Sigmoid colon (tissue), 7 donors: Measurements from ENCODE around the gene PREB. TPM values are rescaled to one million over a fixed set of nuclear protein-coding genes. Genes with fewer than 3 reads are reported as not detected.

Experiments
- DNase-seq: peaks from one replicate; pipeline ENCODE4 v3.0.0-alpha.2; 2019
- H3K27ac ChIP-seq, 4 donors: fragments of 200-600 bp; sonication (generic); one replicate each; pipeline ENCODE4 v1.5.1; 2016 to 2019; ENCODE audit warnings: mild to moderate bottlenecking in 1 of 4
- H3K27me3 ChIP-seq, 3 donors: fragments of 200-600 bp; sonication (generic); one replicate each; pipeline ENCODE4 v1.5.1; 2019; ENCODE audit warnings: mild to moderate bottlenecking in 1 of 3
- H3K36me3 ChIP-seq, 4 donors: fragments of 200-600 bp; sonication (generic); one replicate each; pipeline ENCODE4 v1.5.1; 2016 to 2019
- H3K4me1 ChIP-seq, 4 donors: fragments of 200-600 bp; sonication (generic); one replicate each; pipeline ENCODE4 v1.5.1; 2017 to 2019
- H3K4me3 ChIP-seq, 4 donors: fragments of 200-600 bp; sonication (generic); one replicate each; pipeline ENCODE4 v1.5.1; 2017 to 2019; ENCODE audit warnings: mild to moderate bottlenecking in 2 of 4, moderate library complexity in 1 of 4
- H3K9me3 ChIP-seq, 4 donors: fragments of 200-600 bp in 3 of 4; sonication (generic) in 3 of 4; one replicate each; pipeline versions ENCODE4 v1.5.1 to v1.6.1; 2013 to 2019
- EP300 ChIP-seq, 4 donors: sonication (generic); formaldehyde crosslinking; IDR thresholded peaks; one replicate each; pipeline ENCODE4 v1.6.1; 2017; ENCODE audit warnings: antibody characterized with exemption in 4 of 4
- POLR2A ChIP-seq, 2 donors: fragments of 450-650 bp; IDR thresholded peaks; one replicate each; pipeline ENCODE4 v1.6.1; 2016; ENCODE audit warnings: antibody characterized with exemption in 2 of 2, mild to moderate bottlenecking in 2 of 2, moderate library complexity in 2 of 2
- POLR2AphosphoS5 ChIP-seq, 4 donors: sonication (generic); formaldehyde crosslinking; IDR thresholded peaks; one replicate each; pipeline ENCODE4 v1.6.1; 2017; ENCODE audit warnings: antibody characterized with exemption in 4 of 4
- WGBS, 2 donors: extraction: QIAGEN DNeasy Blood & Tissue Kit; methylation state at CpG; one replicate each; pipeline ENCODE4 v1.1.7; 2013; 5-methylcytosine and 5-hydroxymethylcytosine counted together
- intact Hi-C: fragments of 100-400 bp; cut with DNase I; formaldehyde crosslinking; loops from one replicate; pipeline ENCODE4 v1.15.1; 2023
- polyA plus RNA-seq, 3 donors: library from polyadenylated mRNA; stranded (reverse); fragments of 200-250 nt; gene quantifications; one replicate each; pipeline ENCODE4 v1.2.3, GENCODE V29; 2013
- total RNA-seq, 4 donors: library from RNA; depleted of rRNA; stranded (reverse); fragments of >200 nt; gene quantifications; one replicate each; pipeline ENCODE4 v1.1.0, GENCODE V29; 2016
- TF ChIP-seq, protein P1 (sequence below), 4 experiments: fragments of 450-650 bp in 3 of 4; fragments of 200-600 bp in 1 of 4; IDR thresholded peaks; one replicate each; pipeline ENCODE4 v1.5.1; 2016 to 2019; ENCODE audit warnings: antibody characterized with exemption in 4 of 4, mild to moderate bottlenecking in 3 of 4, moderate library complexity in 2 of 4
- donor health status: healthy with polysubstance abuse.
- donor health status: Bipolar disorder and iron deficiency.
- donor health status: healthy.

PREB gene
- total and polyA plus RNA-seq, 7 donors, result 28.2 to 58.5 (median 49.3) TPM

- DNase-seq, result no peak
- TF ChIP-seq POLR2AphosphoS5 (IDR thresholded peaks at IDR 0.05) (peak in 1 of 4 donors; percentile 17), EP300 (IDR thresholded peaks at IDR 0.05) (no peak)
- Histone ChIP-seq H3K36me3 (peaks cover 9 to 28% (median 15%) of the 10 kb centered on the region in 4 donors), H3K27me3 (no peaks in the 10 kb centered on the region), H3K4me1 (peaks cover 0 to 84% (median 70%) of the 10 kb centered on the region in 4 donors), H3K4me3 (peak overlapping the region in 1 of 4 donors; percentile 91), H3K27ac (peak overlapping the region in 3 of 4 donors; percentile 94 to 98 (median 97)), H3K9me3 (no peaks in the 10 kb centered on the region)
- intact Hi-C loops, result loop anchor here (2.0 kb wide), 1 partner anchor 113 kb away; the partner anchor contains the start of gene MAPRE3
- WGBS, 2 donors, result 91% methylated on average over 20 of the region's 20 CpGs
Observed at GRCh38 chr2:27083410-27084296, 50.8 kb downstream of the PREB start.

GRCh38 chr2:27082773-27083409 is 51.5 kb downstream of the PREB start:
- intact Hi-C loops, result no loop called here
- no peak for DNase-seq
- no peaks in the 10 kb centered on the region for H3K9me3 ChIP-seq
- WGBS, 2 donors, result 89 to 92% methylated on average over 27 of the region's 27 CpGs
- peak overlapping the region in 3 of 4 donors; percentile 94 to 98 (median 97) for H3K27ac ChIP-seq
- TF ChIP-seq, protein P1, sequence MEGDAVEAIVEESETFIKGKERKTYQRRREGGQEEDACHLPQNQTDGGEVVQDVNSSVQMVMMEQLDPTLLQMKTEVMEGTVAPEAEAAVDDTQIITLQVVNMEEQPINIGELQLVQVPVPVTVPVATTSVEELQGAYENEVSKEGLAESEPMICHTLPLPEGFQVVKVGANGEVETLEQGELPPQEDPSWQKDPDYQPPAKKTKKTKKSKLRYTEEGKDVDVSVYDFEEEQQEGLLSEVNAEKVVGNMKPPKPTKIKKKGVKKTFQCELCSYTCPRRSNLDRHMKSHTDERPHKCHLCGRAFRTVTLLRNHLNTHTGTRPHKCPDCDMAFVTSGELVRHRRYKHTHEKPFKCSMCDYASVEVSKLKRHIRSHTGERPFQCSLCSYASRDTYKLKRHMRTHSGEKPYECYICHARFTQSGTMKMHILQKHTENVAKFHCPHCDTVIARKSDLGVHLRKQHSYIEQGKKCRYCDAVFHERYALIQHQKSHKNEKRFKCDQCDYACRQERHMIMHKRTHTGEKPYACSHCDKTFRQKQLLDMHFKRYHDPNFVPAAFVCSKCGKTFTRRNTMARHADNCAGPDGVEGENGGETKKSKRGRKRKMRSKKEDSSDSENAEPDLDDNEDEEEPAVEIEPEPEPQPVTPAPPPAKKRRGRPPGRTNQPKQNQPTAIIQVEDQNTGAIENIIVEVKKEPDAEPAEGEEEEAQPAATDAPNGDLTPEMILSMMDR (IDR thresholded peaks at IDR 0.05), result no peak
- TF ChIP-seq EP300 (IDR thresholded peaks at IDR 0.05) (no peak), POLR2A (IDR thresholded peaks at IDR 0.05) (no peak), POLR2AphosphoS5 (IDR thresholded peaks at IDR 0.05) (no peak)
- peaks cover 9 to 28% (median 15%) of the 10 kb centered on the region in 4 donors for H3K36me3 ChIP-seq
- no peaks in the 10 kb centered on the region for H3K27me3 ChIP-seq
- H3K4me3 ChIP-seq, result peak overlapping the region in 1 of 4 donors; percentile 91
- H3K4me1 ChIP-seq, result peaks cover 0 to 88% (median 74%) of the 10 kb centered on the region in 4 donors

DNA sequence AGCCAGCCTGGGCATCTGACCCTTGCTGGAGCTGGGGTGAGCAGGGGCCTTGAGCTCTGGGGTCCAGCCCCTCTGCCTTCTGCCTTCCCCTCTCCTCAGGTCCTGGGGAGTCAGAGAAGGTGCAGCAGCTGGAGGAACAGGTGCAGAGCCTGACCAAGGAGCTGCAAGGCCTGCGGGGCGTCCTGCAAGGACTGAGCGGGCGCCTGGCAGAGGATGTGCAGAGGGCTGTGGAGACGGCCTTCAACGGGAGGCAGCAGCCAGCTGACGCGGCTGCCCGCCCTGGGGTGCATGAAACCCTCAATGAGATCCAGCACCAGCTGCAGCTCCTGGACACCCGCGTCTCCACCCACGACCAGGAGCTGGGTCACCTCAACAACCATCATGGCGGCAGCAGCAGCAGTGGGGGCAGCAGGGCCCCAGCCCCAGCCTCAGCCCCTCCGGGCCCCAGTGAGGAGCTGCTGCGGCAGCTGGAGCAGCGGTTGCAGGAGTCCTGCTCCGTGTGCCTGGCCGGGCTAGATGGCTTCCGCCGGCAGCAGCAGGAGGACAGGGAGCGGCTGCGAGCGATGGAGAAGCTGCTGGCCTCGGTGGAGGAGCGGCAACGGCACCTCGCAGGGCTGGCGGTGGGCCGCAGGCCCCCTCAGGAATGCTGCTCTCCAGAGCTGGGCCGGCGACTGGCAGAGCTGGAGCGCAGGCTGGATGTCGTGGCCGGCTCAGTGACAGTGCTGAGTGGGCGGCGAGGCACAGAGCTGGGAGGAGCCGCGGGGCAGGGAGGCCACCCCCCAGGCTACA is 52.3 kb downstream of the PREB start:
- H3K9me3 ChIP-seq, result no peaks in the 10 kb centered on the region
- DNase-seq, result no peak
- H3K27me3 ChIP-seq, result no peaks in the 10 kb centered on the region
- peak overlapping the region; percentile 94 to 98 (median 97) for H3K27ac ChIP-seq
- peak overlapping the region in 2 of 4 donors; percentile 75 to 91 for H3K4me3 ChIP-seq
- H3K36me3 ChIP-seq, result peaks cover 9 to 28% (median 15%) of the 10 kb centered on the region in 4 donors
- intact Hi-C loops, result no loop called here
- H3K4me1 ChIP-seq, result peaks cover 0 to 89% (median 75%) of the 10 kb centered on the region in 4 donors
- no peak for TF ChIP-seq EP300 (IDR thresholded peaks at IDR 0.05)
- TF ChIP-seq POLR2A (IDR thresholded peaks at IDR 0.05), result no peak
- TF ChIP-seq, protein P1 (IDR thresholded peaks at IDR 0.05), result no peak
- peak in 1 of 4 donors; percentile 4 for TF ChIP-seq POLR2AphosphoS5 (IDR thresholded peaks at IDR 0.05)
- WGBS, 2 donors, result 92 to 94% methylated on average over 38 of the region's 38 CpGs

Other genes starting within 250 kb of the PREB start
- gene MAPRE3, start 164.0 kb downstream of the PREB start, total RNA-seq, result 10 to 100 TPM in 1 of 4 donors, 1 to 10 TPM in 3; 5.1 to 27.4 (median 8.9) TPM
- 10 to 100 TPM; 15.6 to 73.3 (median 32.1) TPM for gene MAPRE3, start 164.0 kb downstream of the PREB start, polyA plus RNA-seq
- 10 to 100 TPM; 26.4 to 39.4 (median 35.0) TPM for gene TMEM214, start 101.7 kb downstream of the PREB start, total RNA-seq
- 10 to 100 TPM; 16.0 to 65.7 (median 16.2) TPM for gene TMEM214, start 101.7 kb downstream of the PREB start, polyA plus RNA-seq
- gene AGBL5, start 83.0 kb downstream of the PREB start, total RNA-seq, result 10 to 100 TPM; 16.8 to 23.3 (median 18.1) TPM
- gene AGBL5, start 83.0 kb downstream of the PREB start, polyA plus RNA-seq, result 10 to 100 TPM; 12.4 to 16.2 (median 13.4) TPM
- gene OST4, start 63.0 kb downstream of the PREB start, total RNA-seq, result 100 to 1,000 TPM; 244 to 428 (median 382) TPM
- 100 to 1,000 TPM; 366 to 688 (median 635) TPM for gene OST4, start 63.0 kb downstream of the PREB start, polyA plus RNA-seq
- gene EMILIN1, start 56.0 kb downstream of the PREB start, total RNA-seq, result 100 to 1,000 TPM; 156 to 350 (median 279) TPM
- 10 to 100 TPM in 1 of 3 donors, 1 to 10 TPM in 2; 4.8 to 50.9 (median 5.3) TPM for gene EMILIN1, start 56.0 kb downstream of the PREB start, polyA plus RNA-seq
- gene KHK, start 47.9 kb downstream of the PREB start, total RNA-seq, result 1 to 10 TPM; 1.6 to 5.3 (median 3.8) TPM
- 10 to 100 TPM in 1 of 3 donors, 1 to 10 TPM in 2; 2.4 to 12.7 (median 6.7) TPM for gene KHK, start 47.9 kb downstream of the PREB start, polyA plus RNA-seq
- 1 to 10 TPM in 2 of 4 donors, under 1 TPM in 2; 0.68 to 1.4 (median 0.97) TPM for gene CGREF1, start 15.5 kb downstream of the PREB start, total RNA-seq
- 1 to 10 TPM in 1 of 3 donors, not detected in 2; 2.6 TPM for gene CGREF1, start 15.5 kb downstream of the PREB start, polyA plus RNA-seq
- gene ABHD1, start 10.8 kb downstream of the PREB start, total RNA-seq, result not detected
- gene ABHD1, start 10.8 kb downstream of the PREB start, polyA plus RNA-seq, result under 1 TPM in 1 of 3 donors, not detected in 2; 0.15 TPM
- not detected for gene PRR30, start 4.8 kb upstream of the PREB start, total RNA-seq
- not detected for gene PRR30, start 4.8 kb upstream of the PREB start, polyA plus RNA-seq
- gene TCF23, start 14.4 kb upstream of the PREB start, total RNA-seq, result not detected
- gene TCF23, start 14.4 kb upstream of the PREB start, polyA plus RNA-seq, result under 1 TPM in 1 of 3 donors, not detected in 2; 0.03 TPM
- 100 to 1,000 TPM; 128 to 226 (median 159) TPM for gene ATRAID, start 77.4 kb upstream of the PREB start, total RNA-seq
- 10 to 100 TPM; 58.5 to 99.7 (median 73.9) TPM for gene ATRAID, start 77.4 kb upstream of the PREB start, polyA plus RNA-seq
- gene SLC5A6, start 77.6 kb upstream of the PREB start, total RNA-seq, result 10 to 100 TPM in 3 of 4 donors, 1 to 10 TPM in 1; 7.2 to 15.5 (median 12.9) TPM
- gene SLC5A6, start 77.6 kb upstream of the PREB start, polyA plus RNA-seq, result 10 to 100 TPM in 1 of 3 donors, 1 to 10 TPM in 2; 2.4 to 26.7 (median 3.5) TPM
- gene CAD, start 82.7 kb upstream of the PREB start, total RNA-seq, result 10 to 100 TPM in 3 of 4 donors, 1 to 10 TPM in 1; 9.1 to 25.2 (median 17.1) TPM
- gene CAD, start 82.7 kb upstream of the PREB start, polyA plus RNA-seq, result 10 to 100 TPM in 1 of 3 donors, 1 to 10 TPM in 2; 1.8 to 27.4 (median 3.0) TPM
- 1 to 10 TPM in 1 of 4 donors, under 1 TPM in 2, not detected in 1; 0.28 to 1.1 (median 0.68) TPM for gene SLC30A3, start 128.4 kb upstream of the PREB start, total RNA-seq
- under 1 TPM in 2 of 3 donors, not detected in 1; 0.10 to 0.60 TPM for gene SLC30A3, start 128.4 kb upstream of the PREB start, polyA plus RNA-seq
- gene DNAJC5G, start 140.8 kb upstream of the PREB start, total RNA-seq, result 1 to 10 TPM in 1 of 4 donors, under 1 TPM in 1, not detected in 2; 0.71 to 1.7 TPM
- gene DNAJC5G, start 140.8 kb upstream of the PREB start, polyA plus RNA-seq, result not detected
- gene TRIM54, start 147.8 kb upstream of the PREB start, total RNA-seq, result under 1 TPM in 1 of 4 donors, not detected in 3; 0.41 TPM
- under 1 TPM in 2 of 3 donors, not detected in 1; 0.16 to 0.46 TPM for gene TRIM54, start 147.8 kb upstream of the PREB start, polyA plus RNA-seq
- gene UCN, start 173.8 kb upstream of the PREB start, total RNA-seq, result 1 to 10 TPM in 3 of 4 donors, under 1 TPM in 1; 0.71 to 6.5 (median 2.8) TPM
- gene UCN, start 173.8 kb upstream of the PREB start, polyA plus RNA-seq, result under 1 TPM in 1 of 3 donors, not detected in 2; 0.89 TPM
- 10 to 100 TPM; 48.1 to 68.6 (median 61.1) TPM for gene MPV17, start 188.5 kb upstream of the PREB start, total RNA-seq
- 10 to 100 TPM; 22.2 to 61.8 (median 28.7) TPM for gene MPV17, start 188.5 kb upstream of the PREB start, polyA plus RNA-seq
- 10 to 100 TPM; 23.3 to 46.5 (median 28.9) TPM for gene GTF3C2, start 222.1 kb upstream of the PREB start, total RNA-seq
- 10 to 100 TPM; 28.8 to 33.4 (median 31.9) TPM for gene GTF3C2, start 222.1 kb upstream of the PREB start, polyA plus RNA-seq
- 10 to 100 TPM; 41.5 to 64.2 (median 54.8) TPM for gene EIF2B4, start 235.7 kb upstream of the PREB start, total RNA-seq
- gene EIF2B4, start 235.7 kb upstream of the PREB start, polyA plus RNA-seq, result 10 to 100 TPM; 26.4 to 31.4 (median 28.0) TPM
- 100 to 1,000 TPM in 1 of 4 donors, 10 to 100 TPM in 3; 71.2 to 102 (median 98.1) TPM for gene SNX17, start 236.0 kb upstream of the PREB start, total RNA-seq
- 10 to 100 TPM; 70.5 to 92.4 (median 78.1) TPM for gene SNX17, start 236.0 kb upstream of the PREB start, polyA plus RNA-seq
- 1 to 10 TPM; 5.0 to 8.7 (median 7.2) TPM for gene ZNF513, start 246.1 kb upstream of the PREB start, total RNA-seq
- 10 to 100 TPM; 15.7 to 27.5 (median 20.4) TPM for gene ZNF513, start 246.1 kb upstream of the PREB start, polyA plus RNA-seq